Testis (tissue), 3 donors: ENCODE data around the gene PPM1E. TPM values are rescaled to one million over a fixed set of nuclear protein-coding genes. Genes with fewer than 3 reads are reported as not detected.

Source experiments
- DNase-seq: peaks from one replicate; pipeline ENCODE4 v3.0.0-alpha.2; 2019
- H3K27ac ChIP-seq, 2 donors: fragments of 200-600 bp; sonication (generic); one replicate each; pipeline ENCODE4 v1.5.1; 2019
- H3K27me3 ChIP-seq: fragments of 200-600 bp; sonication (generic); one replicate; pipeline ENCODE4 v1.5.1; 2019
- H3K36me3 ChIP-seq: fragments of 200-600 bp; sonication (generic); one replicate; pipeline ENCODE4 v1.5.1; 2017; ENCODE audit warnings: low read depth; ENCODE audit errors: missing control alignments
- H3K4me1 ChIP-seq: fragments of 200-600 bp; sonication (generic); one replicate; pipeline ENCODE4 v1.5.1; 2019
- H3K4me3 ChIP-seq, 2 donors: fragments of 200-600 bp; sonication (generic); one replicate each; pipeline ENCODE4 v1.5.1; 2017 to 2019
- H3K9me3 ChIP-seq: fragments of 200-600 bp; sonication (generic); one replicate; pipeline ENCODE4 v1.5.1; 2017
- CTCF ChIP-seq, 3 experiments: fragments of 450-650 bp in 2 of 3; fragments of 200-600 bp in 1 of 3; sonication (generic) in 1 of 3; IDR thresholded peaks; one replicate each; pipeline ENCODE4 v1.5.1; 2016 to 2019; ENCODE audit warnings: antibody characterized with exemption in 3 of 3, mild to moderate bottlenecking in 2 of 3, moderate library complexity in 1 of 3
- POLR2A ChIP-seq: fragments of 450-650 bp; IDR thresholded peaks from one replicate; pipeline ENCODE4 v1.6.1; 2017; ENCODE audit warnings: antibody characterized with exemption, mild to moderate bottlenecking, moderate library complexity
- WGBS, 2 donors: methylation state at CpG; one replicate each; pipeline ENCODE4 v1.1.5; 2018; 5-methylcytosine and 5-hydroxymethylcytosine counted together
- intact Hi-C: fragments of 100-400 bp; cut with DNase I; formaldehyde crosslinking; loops from one replicate; pipeline ENCODE4 v1.15.1; 2023; ENCODE audit warnings: low total_unique reads
- polyA plus RNA-seq: library from polyadenylated mRNA; stranded (reverse); fragments of 350-450 nt; fragmentation: Illumina TruSeq; extraction: RNeasy Lipid Tissue Mini Kit (QIAGEN cat#74804); gene quantifications from one replicate; pipeline ENCODE4 v1.2.3, GENCODE V29; 2014; ENCODE audit warnings: low read depth, low replicate concordance; ENCODE audit not compliant: insufficient read depth
- total RNA-seq, 2 donors: library from RNA; depleted of rRNA; stranded (reverse); fragments of >200 nt; gene quantifications; one replicate each; pipeline ENCODE4 v1.2.3, GENCODE V29; 2016

Gene PPM1E
- total and polyA plus RNA-seq, 3 donors from 2014 or later: 8.1 to 16.7 (median 13.5) TPM

GRCh38 chr17:58823051-58823525, 67.4 kb downstream of the PPM1E start:
- intact Hi-C loops: no loop called here
- H3K4me1 ChIP-seq: no peaks in the 10 kb centered on the region
- no peaks in the 10 kb centered on the region for H3K9me3 ChIP-seq
- no peak for DNase-seq
- 76 to 86% methylated on average over 2 of the region's 2 CpGs for WGBS, 2 donors
- no peaks in the 10 kb centered on the region for H3K36me3 ChIP-seq
- no peak overlapping the region for H3K27ac ChIP-seq
- no peaks in the 10 kb centered on the region for H3K27me3 ChIP-seq
- TF ChIP-seq CTCF (IDR thresholded peaks at IDR 0.05): no peak
- no peak for TF ChIP-seq POLR2A
- no peak overlapping the region for H3K4me3 ChIP-seq

- no peaks in the 10 kb centered on the region for H3K9me3 ChIP-seq
- no peak overlapping the region for H3K4me3 ChIP-seq
- no peak for TF ChIP-seq CTCF (IDR thresholded peaks at IDR 0.05)
- TF ChIP-seq POLR2A: no peak
- H3K27me3 ChIP-seq: no peaks in the 10 kb centered on the region
- intact Hi-C loops: no loop called here
- DNase-seq: no peak
- WGBS, 2 donors: 94 to 97% methylated on average over 10 of the region's 10 CpGs
- H3K36me3 ChIP-seq: no peaks in the 10 kb centered on the region
- no peak overlapping the region for H3K27ac ChIP-seq
- no peaks in the 10 kb centered on the region for H3K4me1 ChIP-seq
Observed at GRCh38 chr17:58829172-58829637, 73.6 kb downstream of the PPM1E start.

GRCh38 chr17:58831780-58832179, 76.1 kb downstream of the PPM1E start:
- Histone ChIP-seq H3K4me3 (no peak overlapping the region), H3K36me3 (no peaks in the 10 kb centered on the region), H3K27me3 (no peaks in the 10 kb centered on the region), H3K4me1 (no peaks in the 10 kb centered on the region), H3K27ac (no peak overlapping the region), H3K9me3 (no peaks in the 10 kb centered on the region)
- no peak for DNase-seq
- intact Hi-C loops: no loop called here
- TF ChIP-seq POLR2A (no peak), CTCF (IDR thresholded peaks at IDR 0.05) (no peak)
- WGBS, 2 donors: 88 to 91% methylated on average over 1 of the region's 1 CpG

- Histone ChIP-seq H3K4me1 (no peaks in the 10 kb centered on the region), H3K4me3 (no peak overlapping the region), H3K27me3 (no peaks in the 10 kb centered on the region), H3K9me3 (no peaks in the 10 kb centered on the region), H3K27ac (no peak overlapping the region), H3K36me3 (no peaks in the 10 kb centered on the region)
- intact Hi-C loops: no loop called here
- DNase-seq: no peak
- WGBS, 2 donors: 94 to 97% methylated on average over 3 of the region's 3 CpGs
- TF ChIP-seq POLR2A (no peak), CTCF (IDR thresholded peaks at IDR 0.05) (no peak)
Observed at GRCh38 chr17:58832514-58832913, 76.9 kb downstream of the PPM1E start.

GRCh38 chr17:58837699-58838098, 82.0 kb downstream of the PPM1E start:
- no peak for DNase-seq
- no peaks in the 10 kb centered on the region for H3K36me3 ChIP-seq
- no peaks in the 10 kb centered on the region for H3K4me1 ChIP-seq
- H3K27ac ChIP-seq: no peak overlapping the region
- H3K4me3 ChIP-seq: no peak overlapping the region
- no peaks in the 10 kb centered on the region for H3K27me3 ChIP-seq
- intact Hi-C loops: no loop called here
- WGBS, 2 donors: 80 to 85% methylated on average over 5 of the region's 5 CpGs
- H3K9me3 ChIP-seq: no peaks in the 10 kb centered on the region
- TF ChIP-seq POLR2A (no peak), CTCF (IDR thresholded peaks at IDR 0.05) (no peak)
